Upper lobe of left lung (tissue), 4 donors: ENCODE results near the gene MATN4.

Experiments used
- POLR2A ChIP-seq, 4 donors: fragments of 450-650 bp; IDR thresholded peaks; one replicate each; pipeline ENCODE4 v1.5.1; 2016 to 2017; ENCODE audit warnings: antibody characterized with exemption in 4 of 4, mild to moderate bottlenecking in 2 of 4
- TF ChIP-seq, protein P1 (sequence below), 6 experiments: fragments of 450-650 bp in 4 of 6; fragments of 200-600 bp in 2 of 6; sonication (generic) in 2 of 6; IDR thresholded peaks; one replicate each; pipeline ENCODE4 v1.5.1; 2016 to 2019; ENCODE audit warnings: antibody characterized with exemption in 6 of 6

DNA sequence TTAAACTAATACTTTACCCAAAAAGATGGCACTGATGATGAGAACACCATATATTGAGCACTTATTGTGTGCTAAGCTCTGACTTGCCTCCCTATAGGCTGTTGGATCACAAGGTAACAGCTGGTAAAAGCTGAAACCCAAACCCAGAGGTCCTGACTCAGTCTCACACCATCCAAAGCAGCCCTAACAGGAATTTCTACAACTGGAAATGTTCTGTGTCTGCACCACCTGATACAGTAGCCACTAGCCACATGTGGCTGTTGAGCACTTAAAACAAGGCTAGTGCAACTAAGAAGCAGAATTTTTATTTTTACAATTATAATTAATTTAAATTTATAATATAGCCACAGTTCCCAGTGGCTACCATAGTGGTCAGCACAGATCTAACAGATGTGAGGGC lies 15.6 kb upstream of the MATN4 start:
- TF ChIP-seq, protein P1, sequence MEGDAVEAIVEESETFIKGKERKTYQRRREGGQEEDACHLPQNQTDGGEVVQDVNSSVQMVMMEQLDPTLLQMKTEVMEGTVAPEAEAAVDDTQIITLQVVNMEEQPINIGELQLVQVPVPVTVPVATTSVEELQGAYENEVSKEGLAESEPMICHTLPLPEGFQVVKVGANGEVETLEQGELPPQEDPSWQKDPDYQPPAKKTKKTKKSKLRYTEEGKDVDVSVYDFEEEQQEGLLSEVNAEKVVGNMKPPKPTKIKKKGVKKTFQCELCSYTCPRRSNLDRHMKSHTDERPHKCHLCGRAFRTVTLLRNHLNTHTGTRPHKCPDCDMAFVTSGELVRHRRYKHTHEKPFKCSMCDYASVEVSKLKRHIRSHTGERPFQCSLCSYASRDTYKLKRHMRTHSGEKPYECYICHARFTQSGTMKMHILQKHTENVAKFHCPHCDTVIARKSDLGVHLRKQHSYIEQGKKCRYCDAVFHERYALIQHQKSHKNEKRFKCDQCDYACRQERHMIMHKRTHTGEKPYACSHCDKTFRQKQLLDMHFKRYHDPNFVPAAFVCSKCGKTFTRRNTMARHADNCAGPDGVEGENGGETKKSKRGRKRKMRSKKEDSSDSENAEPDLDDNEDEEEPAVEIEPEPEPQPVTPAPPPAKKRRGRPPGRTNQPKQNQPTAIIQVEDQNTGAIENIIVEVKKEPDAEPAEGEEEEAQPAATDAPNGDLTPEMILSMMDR (IDR thresholded peaks at IDR 0.05) = no peak
- TF ChIP-seq POLR2A (IDR thresholded peaks at IDR 0.05) = no peak
